Rectal smooth muscle tissue (tissue), 1 donor: ENCODE measurements around the gene NPAS2.

Source experiments
- H3K27ac ChIP-seq: one replicate; pipeline ENCODE4 v1.7.0; 2013; ENCODE audit warnings: low read depth, low read length, inconsistent platforms
- H3K27me3 ChIP-seq: one replicate; pipeline ENCODE4 v1.7.0; 2013; ENCODE audit warnings: low read length; ENCODE audit not compliant: control insufficient read depth, insufficient read depth
- H3K36me3 ChIP-seq: one replicate; pipeline ENCODE4 v1.7.0; 2013; ENCODE audit warnings: low read length; ENCODE audit not compliant: control insufficient read depth, insufficient read depth
- H3K4me1 ChIP-seq: one replicate; pipeline ENCODE4 v1.7.0; 2013; ENCODE audit warnings: low read length; ENCODE audit not compliant: control insufficient read depth, insufficient read depth
- H3K4me3 ChIP-seq: one replicate; pipeline ENCODE4 v1.7.0; 2013; ENCODE audit warnings: low read length
- H3K9ac ChIP-seq: one replicate; pipeline ENCODE4 v1.7.0; 2013; ENCODE audit warnings: low read length

Gene NPAS2

DNA sequence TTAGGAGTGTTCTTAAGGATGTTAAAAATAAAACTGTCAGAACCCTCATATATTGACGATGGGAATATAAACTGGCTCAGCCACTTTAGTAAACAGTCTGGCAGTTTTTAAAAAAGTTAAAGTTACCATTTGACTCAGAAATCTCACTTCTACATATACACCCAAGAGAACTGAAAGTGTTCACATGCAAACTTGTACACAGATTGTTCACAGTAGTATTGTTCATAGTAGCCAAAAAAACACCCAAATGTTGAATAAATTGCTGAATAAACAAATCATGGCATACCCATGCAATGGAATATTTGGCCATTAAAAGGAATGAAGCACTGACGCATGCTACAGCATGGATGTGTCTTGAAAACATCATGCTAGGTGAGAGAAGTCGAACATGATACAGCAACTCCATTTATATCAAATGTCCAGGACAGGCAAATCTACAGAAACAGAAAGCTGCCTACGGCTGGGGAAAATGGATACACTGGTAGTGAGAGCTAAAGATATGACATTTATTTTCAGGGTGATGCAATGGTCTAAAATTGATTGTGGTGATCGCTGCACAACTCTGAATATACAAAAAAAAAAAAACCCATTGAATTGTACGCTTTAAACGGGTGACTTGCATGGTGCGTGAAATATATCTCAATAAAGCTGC lies 192.2 kb downstream of the NPAS2 start:
- no peak overlapping the region for H3K4me3 ChIP-seq
- no peak overlapping the region for H3K9ac ChIP-seq
- H3K27ac ChIP-seq: no peak overlapping the region
- H3K4me1 ChIP-seq: no peaks in the 10 kb centered on the region
- no peaks in the 10 kb centered on the region for H3K27me3 ChIP-seq
- H3K36me3 ChIP-seq: peaks cover 8% of the 10 kb centered on the region

DNA sequence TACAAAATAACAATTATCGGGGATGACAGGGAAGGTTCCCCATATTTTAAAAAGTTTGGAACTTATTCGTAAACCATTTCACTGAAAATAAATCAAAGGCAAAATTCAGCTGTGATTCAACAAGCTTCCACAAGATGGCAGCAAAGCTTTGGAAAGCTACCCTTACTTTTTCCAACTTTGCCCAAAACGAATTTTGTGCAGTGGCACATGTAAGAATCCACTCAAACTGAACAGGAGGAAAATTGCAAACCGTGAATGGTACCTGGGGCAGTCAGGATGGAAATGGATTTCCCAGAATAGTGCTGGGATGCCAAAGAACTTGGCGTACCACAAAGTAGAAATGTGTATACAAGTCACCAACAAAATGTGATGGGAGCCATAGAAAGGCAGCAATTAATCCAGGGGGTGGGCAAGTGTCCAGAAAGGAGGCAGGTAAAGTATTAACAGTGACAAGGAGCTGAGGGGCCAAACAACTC lies 192.8 kb downstream of the NPAS2 start:
- Histone ChIP-seq H3K4me3 (no peak overlapping the region), H3K27me3 (no peaks in the 10 kb centered on the region), H3K4me1 (no peaks in the 10 kb centered on the region), H3K36me3 (peaks cover 5% of the 10 kb centered on the region), H3K27ac (no peak overlapping the region), H3K9ac (no peak overlapping the region)

DNA sequence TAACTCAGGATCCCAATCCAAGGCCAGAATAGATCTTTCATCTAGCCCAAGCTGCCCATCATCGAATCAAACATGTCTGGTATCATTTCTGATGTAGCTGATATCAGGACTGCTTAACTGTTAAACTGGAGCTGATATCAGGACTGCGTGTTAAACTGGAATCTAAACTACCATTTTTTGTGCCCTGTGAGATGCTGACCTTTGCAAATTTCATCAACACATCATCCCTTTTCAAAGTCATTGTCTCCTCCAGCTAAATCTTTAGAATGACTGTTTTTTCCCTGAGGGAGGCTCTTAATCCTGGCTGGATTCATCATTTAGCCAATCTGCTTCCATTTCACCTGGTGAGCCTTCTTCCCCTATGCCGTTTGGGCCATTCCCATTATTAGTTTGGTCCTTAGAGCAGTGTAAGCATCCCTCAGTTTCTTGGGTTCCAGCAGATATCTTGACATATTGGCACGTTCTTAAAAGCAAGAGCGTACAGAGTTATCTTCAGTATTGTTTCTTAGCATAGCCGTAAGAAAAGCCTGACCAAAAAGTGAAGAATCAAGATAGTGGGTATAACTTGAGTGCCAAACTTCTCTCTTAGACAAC lies 194.4 kb downstream of the NPAS2 start:
- peaks cover 7% of the 10 kb centered on the region for H3K36me3 ChIP-seq

DNA sequence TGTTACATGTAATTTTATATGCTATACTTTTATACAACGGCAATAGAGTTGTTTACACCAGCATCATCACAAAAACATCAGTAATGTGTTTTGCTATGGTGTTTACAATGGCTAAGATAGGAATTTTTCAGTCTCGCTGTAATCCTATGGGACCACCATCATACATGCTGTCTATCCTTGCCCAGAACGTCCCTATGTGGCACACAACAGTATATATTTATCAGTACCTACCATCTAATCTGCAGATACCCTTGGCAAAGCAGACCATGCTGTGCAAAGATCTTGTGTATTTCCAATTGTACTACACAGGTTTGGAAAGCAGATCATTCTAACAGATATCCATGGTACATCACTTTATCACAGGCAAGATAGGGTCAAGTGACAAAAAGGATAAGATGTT lies 197.4 kb downstream of the NPAS2 start:
- H3K36me3 ChIP-seq: peaks cover 9% of the 10 kb centered on the region
- no peak overlapping the region for H3K9ac ChIP-seq
- H3K27ac ChIP-seq: no peak overlapping the region
- no peaks in the 10 kb centered on the region for H3K27me3 ChIP-seq
- no peaks in the 10 kb centered on the region for H3K4me1 ChIP-seq
- H3K4me3 ChIP-seq: no peak overlapping the region

More for the DNA sequence above, 194.4 kb downstream of the NPAS2 start:
- Histone ChIP-seq H3K4me1 (no peaks in the 10 kb centered on the region), H3K9ac (no peak overlapping the region), H3K4me3 (no peak overlapping the region), H3K27ac (no peak overlapping the region), H3K27me3 (no peaks in the 10 kb centered on the region)

DNA sequence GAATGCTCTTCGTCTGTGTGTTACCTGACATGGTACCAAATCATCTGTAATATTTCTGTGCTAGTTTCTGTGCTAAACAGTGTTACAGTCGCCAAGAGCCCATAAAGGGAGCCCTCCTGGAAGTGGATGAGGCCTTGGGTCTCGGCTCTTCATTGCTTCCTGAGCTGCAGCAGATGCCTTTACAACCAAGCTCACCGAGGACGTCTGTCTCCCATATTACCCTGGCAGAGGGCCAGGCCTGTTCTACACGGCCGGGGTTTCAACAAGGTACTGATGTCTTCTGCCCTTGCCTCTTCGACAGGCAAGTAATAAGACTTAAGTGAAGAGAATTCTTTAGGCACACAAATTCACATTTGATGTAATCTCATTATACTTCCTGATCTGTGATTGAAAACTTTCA lies 199.0 kb downstream of the NPAS2 start:
- Histone ChIP-seq H3K36me3 (peaks cover 9% of the 10 kb centered on the region), H3K4me3 (no peak overlapping the region), H3K4me1 (no peaks in the 10 kb centered on the region), H3K27me3 (no peaks in the 10 kb centered on the region), H3K9ac (no peak overlapping the region), H3K27ac (no peak overlapping the region)

DNA sequence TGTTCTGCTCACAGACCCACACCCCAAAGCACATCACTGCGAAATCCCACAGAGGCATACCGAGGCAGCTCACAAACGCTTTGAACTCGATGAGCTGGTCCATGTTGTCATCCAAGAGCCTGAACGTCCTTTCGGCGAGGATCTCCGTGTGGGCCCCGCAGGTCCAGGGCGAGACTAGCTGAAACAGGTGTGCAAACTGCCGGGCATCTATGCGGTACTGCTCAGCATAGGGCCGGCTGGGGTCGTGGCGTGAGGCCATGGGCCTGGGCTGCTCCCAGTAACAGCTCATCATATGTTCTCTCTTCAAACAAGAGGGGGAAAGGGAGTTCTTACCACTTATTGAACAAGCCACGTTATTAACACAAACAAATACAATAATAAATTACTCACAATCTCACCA lies 202.3 kb downstream of the NPAS2 start:
- Histone ChIP-seq H3K27ac (no peak overlapping the region), H3K4me1 (no peaks in the 10 kb centered on the region), H3K27me3 (no peaks in the 10 kb centered on the region), H3K36me3 (peaks cover 9% of the 10 kb centered on the region), H3K4me3 (no peak overlapping the region), H3K9ac (no peak overlapping the region)

DNA sequence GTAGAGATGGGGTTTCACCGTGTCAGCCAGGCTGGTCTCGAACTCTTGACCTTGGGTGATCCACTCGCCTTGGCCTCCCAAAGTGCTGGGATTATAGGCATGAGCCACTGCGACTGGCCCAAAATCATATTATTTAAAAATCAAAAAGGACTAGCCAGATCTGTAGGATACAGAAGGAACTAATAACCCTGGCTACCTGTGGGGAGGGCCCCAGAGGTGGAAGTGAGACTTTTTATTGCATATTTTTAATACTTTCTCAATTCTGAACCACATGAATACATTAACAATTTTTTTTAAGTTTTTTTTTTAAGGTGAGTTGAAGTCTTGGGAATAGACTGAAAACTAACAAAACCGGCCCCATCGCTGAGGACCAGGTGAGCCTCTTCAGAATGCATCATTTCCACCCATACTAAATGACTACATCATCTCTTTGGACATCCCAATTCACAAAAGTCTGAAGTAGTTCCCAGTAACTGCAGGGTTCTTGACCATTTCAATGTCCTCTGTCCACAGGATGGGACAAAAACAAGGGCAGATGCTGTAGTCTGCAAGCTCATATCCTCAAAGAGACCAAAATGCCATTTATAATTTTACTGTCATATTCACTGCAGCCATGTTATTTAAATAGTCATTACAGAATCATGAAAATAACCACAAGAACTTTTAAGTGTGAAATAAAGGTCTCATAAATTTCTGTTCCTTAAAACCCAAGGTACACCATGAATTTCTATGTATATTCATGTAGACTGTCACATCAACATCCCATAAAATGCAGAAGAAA lies 203.6 kb downstream of the NPAS2 start:
- Histone ChIP-seq H3K4me1 (no peaks in the 10 kb centered on the region), H3K27me3 (no peaks in the 10 kb centered on the region), H3K9ac (no peak overlapping the region), H3K27ac (no peak overlapping the region), H3K36me3 (peaks cover 9% of the 10 kb centered on the region), H3K4me3 (no peak overlapping the region)

DNA sequence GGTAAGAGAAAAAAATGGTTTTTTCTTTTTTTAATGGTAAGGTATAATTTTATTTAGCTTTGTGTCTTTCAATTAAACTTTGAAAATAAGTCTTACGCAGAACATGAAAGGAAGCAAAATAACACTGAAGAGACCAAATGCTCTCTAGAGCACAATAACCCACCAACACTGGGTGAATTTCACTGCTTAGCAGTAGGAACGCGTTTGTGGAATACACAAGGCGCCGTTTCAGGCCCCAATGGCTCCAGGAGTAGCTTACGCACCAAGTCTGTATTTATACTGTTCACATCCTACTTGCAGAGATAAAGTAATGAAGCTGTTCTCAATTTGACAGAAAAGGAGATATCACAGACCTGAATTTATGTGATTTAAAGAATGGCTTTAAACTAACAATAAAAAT lies 205.6 kb downstream of the NPAS2 start:
- H3K4me3 ChIP-seq: no peak overlapping the region
- H3K27ac ChIP-seq: no peak overlapping the region
- no peaks in the 10 kb centered on the region for H3K27me3 ChIP-seq
- peaks cover 5% of the 10 kb centered on the region for H3K36me3 ChIP-seq
- no peak overlapping the region for H3K9ac ChIP-seq
- H3K4me1 ChIP-seq: no peaks in the 10 kb centered on the region

DNA sequence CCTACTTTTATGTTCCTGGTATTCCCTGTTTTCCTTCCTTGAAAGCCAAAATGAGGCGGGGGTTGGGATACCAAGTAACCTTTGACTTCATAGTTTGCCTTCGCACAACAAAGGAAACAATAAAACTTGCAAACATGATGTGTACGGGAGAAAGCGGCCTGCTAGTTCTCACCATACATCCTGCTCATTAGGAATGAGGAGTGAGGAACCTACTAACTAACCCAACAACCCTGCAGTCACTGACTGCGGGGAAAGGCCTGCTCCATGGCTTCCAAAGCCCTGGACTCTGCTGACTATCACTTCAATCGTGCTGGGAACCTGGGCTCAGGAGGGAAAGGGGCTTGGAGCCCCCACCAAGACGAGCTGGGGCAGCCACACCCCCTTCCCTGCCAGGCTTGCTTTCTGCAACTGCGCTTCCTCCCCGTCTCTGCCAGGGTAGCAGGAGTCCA lies 206.3 kb downstream of the NPAS2 start:
- Histone ChIP-seq H3K27me3 (no peaks in the 10 kb centered on the region), H3K36me3 (no peaks in the 10 kb centered on the region), H3K4me1 (no peaks in the 10 kb centered on the region), H3K4me3 (no peak overlapping the region), H3K9ac (no peak overlapping the region), H3K27ac (no peak overlapping the region)

DNA sequence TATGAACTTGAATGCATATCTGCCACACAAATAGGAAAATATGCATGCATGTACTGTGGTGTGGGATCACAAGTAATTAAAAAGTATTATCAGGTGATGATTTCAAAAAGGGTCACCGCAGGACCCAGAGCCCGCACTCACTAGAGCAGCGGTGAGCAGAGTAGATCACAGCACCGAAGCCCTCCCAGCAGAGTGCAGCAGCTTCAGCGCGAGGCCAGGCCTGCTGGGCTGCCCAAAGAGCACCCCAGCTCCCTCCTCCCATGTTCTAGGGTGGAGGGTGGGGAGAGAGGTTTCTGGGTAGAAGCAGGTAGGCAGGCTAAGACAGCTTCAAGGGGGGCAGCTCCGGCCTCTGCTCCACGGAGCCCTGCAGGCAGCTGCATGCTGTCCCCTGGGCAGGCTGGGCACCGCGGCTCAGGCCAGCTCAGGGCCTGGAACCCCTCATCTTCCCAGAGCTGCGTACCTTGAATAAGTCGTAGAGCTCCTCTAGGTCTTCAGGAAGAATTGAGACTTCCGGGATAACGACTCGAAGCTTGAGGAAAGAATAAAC lies 207.1 kb downstream of the NPAS2 start:
- Histone ChIP-seq H3K4me3 (no peak overlapping the region), H3K27ac (no peak overlapping the region), H3K27me3 (no peaks in the 10 kb centered on the region), H3K4me1 (no peaks in the 10 kb centered on the region), H3K9ac (no peak overlapping the region), H3K36me3 (no peaks in the 10 kb centered on the region)

DNA sequence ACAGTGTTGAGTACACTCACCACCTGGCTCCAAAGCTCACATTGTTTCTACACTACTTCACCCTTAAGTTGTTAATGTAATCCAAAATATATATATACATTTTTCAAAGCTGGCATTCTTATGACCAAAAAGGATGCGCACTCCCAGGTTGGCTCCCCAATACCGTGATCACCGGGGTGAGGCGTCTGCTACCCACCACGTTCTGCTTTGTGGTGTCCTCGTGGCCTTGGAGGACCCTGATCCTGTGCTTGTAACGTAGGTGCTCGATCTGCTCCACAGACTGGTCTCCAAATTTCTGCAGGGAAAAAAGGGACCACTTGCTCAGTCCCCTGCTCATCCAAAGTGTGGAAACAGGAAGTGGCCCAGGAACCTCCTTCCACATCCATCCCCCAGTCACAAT lies 207.9 kb downstream of the NPAS2 start:
- Histone ChIP-seq H3K4me3 (no peak overlapping the region), H3K27ac (no peak overlapping the region), H3K36me3 (no peaks in the 10 kb centered on the region), H3K27me3 (no peaks in the 10 kb centered on the region), H3K9ac (no peak overlapping the region), H3K4me1 (no peaks in the 10 kb centered on the region)

DNA sequence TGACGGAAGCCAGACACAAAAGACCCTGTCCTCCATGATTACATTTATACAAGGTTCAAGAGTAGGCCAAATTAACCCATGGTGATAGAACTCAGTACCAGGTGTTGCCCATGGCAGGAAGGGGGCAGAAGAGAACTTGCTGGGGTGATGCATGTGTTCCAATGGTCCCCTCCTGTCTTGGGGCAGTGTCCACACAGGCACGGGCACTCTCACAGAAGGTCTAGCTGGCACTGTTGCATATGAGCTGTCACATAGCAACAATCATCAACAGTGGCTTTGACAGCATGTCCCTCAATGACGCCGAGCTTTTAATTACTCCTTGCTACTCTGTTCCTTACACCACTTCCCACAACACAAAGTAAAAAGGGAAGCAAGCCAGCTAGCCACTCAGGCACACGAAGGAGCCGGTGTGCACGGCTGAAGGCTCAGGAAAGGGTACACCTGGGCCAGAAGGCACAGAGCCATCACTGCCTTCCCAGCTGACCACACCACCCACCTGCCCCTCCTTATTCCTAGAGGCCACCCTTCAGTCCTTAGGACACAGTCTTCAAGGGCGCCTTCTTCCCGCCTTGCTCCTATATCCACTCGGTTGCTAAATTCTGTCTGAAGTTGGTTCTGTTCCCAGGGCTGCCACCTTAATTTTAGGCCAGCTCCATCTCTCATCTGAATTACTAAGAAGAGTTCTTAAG lies 211.1 kb downstream of the NPAS2 start:
- Histone ChIP-seq H3K27me3 (no peaks in the 10 kb centered on the region), H3K27ac (no peak overlapping the region), H3K4me3 (no peak overlapping the region), H3K36me3 (peaks cover 6% of the 10 kb centered on the region), H3K9ac (no peak overlapping the region), H3K4me1 (no peaks in the 10 kb centered on the region)
